ENCODE measurements around the gene TNS1.

DNA sequence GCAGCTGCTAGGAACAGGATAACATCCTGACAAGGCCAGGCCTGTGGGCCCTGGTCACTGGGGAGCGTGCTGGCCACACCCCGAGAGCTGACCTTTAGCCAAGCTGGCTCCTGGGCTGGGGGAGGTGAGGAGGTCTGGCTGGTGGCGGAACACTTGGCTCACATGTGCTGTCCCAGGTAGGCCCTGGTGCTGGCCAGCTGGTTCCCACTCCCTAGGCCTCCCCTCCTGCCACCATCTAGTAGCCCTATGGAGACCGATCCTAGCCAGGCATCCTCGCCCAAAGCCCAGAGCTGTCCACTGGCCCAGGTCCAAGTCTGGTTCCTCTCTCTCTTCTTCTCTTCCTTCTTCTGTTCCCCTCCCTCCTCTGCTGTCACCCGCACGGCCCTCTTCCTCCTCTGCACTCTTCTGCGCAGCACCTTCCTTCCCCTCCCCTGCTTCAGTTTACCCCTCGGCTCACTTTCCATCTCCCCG lies 52.4 kb downstream of the TNS1 start:
- TF ChIP-seq POLR2AphosphoS5 (IDR thresholded peaks at IDR 0.05; ENCODE audit: borderline replicate concordance, low read depth, low read length) (no peak), EZH2 (IDR thresholded peaks at IDR 0.05) (no peak), FOXP2 (optimal IDR thresholded peaks at IDR 0.05; ENCODE audit: control extremely low read depth, extremely low read length, insufficient read depth) (no peak)

Data from SK-N-MC (cell line).